NCI-H2196 treated with DMSO at 0.1 percent for 48 hours (cell line): ENCODE results near the gene SLC6A11.

Experiments used
- DNase-seq: peaks from one replicate; lab custom pipeline; 2025; ENCODE audit not compliant: unreplicated experiment; lab: John Stamatoyannopoulos, UW

SLC6A11 gene

DNA sequence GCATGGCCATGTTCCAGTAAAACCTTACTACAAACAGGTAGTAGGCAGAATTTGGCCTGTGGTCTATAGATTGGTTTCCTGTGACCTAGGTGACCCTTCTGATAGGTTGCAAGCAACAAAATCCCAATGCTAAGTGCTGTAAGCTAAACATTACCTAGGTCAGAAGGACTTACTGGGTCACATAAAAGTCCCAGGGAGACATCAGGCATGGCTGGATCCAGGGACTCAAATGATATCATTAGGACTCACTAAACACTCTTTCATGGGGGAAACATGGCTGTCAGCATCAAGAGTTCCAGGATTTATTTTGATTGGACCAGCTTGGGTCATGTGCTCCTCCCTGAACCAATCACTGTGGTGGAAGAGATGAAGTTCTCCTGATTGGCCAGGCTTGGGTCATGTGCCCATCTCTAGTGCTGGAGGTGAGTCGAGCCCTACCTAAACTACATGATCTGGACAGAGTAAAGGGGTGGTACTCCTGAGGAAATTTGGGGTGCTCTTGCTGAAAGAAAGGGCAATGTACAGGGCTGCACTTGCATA, 159.7 kb downstream of the SLC6A11 start:
- DNase-seq: no peak

DNA sequence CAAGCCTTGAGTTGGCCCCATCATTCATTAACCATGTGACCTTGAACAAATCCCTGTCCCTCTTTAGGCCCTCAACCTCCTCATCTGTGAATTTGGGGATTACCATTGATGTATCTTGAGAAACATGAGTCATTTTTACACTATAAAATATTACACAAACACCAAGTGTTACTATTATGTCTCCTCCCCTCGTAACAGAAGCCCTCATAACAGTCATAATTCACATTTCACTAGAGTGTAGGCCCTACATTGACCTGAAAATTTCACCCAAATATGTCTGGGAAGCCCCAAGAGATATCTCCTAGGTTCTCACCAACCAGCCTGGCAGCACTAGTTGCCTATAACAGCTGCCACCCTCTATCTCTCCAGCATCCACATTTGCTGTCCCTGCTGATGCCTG, 160.7 kb downstream of the SLC6A11 start:
- no peak for DNase-seq

DNA sequence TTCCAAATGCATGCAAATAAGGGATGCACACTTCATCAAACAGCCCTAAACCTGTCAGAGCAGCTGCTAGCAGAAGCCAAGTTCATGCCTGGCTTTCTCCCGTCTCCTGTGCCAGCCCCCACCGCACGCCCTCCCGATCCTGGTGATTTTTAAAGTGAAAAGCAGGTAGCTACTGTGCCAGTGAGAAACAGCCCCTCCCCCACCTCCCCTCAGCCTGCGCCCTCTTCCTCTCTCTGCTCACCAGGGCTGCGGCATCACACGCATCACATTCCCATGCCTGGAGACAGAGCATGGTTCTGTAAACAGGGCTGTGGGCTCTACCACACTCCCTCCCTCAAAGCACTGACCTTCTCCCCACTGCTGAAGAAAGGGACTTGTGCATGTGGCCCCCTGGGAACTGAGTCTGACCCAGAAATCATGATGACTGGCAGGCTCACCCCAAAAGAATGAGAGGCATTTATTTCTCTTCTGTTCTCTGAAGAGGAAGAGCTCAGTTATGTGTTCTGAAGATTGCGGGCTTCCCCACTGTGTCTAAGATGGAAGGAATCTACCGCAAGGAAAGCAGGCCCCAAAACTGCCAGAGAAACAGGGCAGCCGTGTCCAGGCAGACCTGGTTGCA, 162.0 kb downstream of the SLC6A11 start:
- no peak for DNase-seq

DNA sequence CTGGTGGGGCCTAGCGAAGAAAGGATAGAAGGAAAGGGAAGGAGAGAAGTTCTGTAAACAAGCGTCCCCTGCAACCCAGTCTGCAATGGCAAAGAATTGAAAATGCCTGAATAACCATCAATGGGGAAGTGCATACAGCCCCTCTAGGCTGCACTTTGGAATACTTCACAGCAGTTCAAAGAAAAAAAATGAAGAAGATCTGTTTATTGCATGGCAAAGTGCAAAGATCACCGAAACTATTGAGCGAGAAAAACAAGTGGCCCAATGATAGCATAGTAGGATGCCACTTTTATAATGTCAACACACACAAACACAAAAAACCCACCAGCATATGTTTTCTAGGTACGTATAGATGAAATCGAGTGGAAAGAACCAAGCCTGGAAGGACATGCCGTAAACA, 162.9 kb downstream of the SLC6A11 start:
- no peak for DNase-seq

DNA sequence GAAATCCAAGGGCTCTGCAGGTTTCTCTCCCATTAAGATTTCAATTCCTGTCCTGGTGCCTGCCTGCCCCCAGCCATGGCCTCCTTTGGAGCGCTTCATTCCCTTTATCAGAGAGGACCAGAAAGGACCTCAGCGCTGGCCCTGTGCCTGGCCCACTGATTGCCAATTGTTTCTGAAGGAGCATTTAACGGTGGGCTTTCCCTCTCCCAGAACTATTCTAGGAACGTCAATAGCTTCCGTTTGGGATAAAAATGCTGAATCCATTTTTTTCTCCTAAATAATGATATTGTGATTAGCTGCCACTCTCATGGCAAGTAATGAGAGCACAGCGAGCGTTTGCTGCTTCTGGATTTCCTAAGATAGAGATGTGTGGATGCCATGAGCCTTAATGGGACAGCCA, 164.3 kb downstream of the SLC6A11 start:
- DNase-seq: no peak

DNA sequence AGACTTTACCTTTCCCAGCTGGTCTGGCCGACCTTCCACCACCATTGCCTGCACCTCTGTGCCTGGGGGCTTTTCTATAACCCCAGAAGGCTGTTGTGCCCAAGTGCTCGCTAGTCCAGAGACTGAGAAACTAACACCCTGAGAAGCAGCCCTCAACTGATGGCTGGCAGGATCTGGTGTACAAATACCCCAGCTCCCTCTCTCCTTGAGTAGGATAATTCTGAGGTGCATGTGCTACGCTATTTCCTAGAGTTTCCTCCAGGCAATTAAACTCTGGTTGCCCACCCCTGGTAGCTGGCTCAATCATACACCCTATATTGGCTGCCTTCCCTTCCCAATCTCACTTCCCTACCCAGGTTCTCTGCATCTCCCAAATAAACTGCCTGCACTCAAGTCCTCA, 165.0 kb downstream of the SLC6A11 start:
- DNase-seq: no peak

DNA sequence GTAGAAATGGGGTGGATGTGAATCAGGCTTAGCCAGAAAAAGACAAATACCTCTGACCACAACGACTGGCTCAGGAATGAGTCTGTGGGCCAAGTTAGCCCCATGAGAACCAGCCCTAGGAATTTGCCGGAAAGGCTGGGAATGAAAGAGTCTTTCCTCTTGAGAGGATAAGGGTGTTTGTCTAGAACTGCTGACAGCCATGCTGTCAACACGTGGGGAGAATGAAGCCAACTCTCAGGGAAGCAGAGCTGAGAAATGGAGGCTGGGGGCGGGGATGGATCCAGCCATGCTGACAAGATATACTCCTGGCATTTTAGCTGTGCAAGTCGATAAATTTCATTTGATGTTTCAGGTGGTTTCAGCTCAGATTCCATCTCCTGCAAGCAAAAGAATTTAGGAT, 165.9 kb downstream of the SLC6A11 start:
- DNase-seq: no peak

DNA sequence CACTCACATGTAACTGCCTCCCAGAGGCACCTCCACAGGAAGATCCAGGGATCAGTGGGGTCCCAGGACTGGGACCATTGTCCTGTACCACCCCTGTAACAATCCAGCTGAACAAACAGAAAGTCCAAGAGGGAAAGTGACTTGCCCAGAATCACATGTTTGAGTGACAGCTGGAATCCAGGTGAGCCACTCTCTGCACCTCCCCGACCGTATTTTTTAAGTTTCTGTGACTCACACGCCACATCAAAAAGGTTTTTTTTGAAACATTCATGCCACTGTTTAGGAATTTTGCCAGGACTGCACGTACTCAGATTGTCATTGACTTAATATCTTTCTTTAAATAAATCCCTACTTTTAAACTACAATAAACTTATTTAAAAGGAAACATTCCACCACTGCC, 166.8 kb downstream of the SLC6A11 start:
- DNase-seq: no peak

DNA sequence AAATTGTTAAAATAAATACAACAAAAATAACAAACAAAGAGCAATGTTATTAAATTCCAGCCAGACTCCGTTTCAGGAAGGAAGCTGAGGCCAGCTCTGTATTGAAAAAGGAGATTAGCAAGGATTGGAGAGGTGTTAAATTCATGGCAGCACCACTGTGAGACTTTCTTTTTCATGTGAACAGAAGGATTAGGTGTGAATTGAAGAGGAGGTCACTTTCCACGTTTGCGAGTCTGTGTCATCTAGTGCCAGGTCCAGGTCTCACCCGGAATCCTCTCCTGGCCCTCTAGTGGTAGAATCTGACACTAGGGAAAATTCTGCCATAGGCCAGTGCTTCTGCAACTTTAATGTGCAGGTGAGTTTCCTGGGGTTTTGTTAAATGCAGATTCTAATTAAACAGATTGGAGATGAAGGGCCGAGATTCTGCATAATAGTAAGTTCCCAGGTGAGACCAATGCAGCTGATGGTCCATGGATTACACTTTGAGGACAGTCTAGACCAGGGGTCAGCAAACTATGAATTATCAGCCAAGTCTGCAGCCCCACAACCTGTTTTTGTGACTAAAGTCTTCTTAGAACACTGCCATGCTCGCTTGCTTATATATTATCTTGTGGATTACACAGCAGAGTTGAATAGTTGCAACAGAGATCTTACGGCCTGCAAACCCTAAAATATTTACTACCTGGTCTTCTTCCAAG, 167.3 kb downstream of the SLC6A11 start:
- no peak for DNase-seq

DNA sequence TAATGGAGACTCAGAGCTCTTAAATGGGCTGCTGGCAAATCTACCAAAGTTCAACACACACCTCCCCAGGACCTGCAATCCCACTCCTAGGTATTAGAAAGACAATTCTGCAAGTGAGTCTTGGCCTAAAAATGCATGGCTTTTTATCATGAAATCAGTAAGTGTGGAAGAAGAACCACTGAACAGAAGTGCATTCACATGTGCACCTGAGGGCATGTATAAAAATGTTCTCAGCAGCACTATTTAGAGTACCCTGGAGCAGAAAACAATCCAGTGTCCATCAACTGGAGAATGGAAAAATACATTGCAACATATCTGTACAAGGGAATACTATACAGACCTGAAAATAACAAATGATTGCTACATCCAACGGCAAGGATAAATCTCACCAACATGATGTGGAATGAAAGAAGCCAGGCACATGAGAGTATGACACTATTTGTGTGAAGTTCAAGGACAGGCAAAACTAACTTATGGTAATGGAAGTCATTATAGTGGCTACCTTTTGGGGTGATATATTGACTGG, 168.4 kb downstream of the SLC6A11 start:
- DNase-seq: no peak

DNA sequence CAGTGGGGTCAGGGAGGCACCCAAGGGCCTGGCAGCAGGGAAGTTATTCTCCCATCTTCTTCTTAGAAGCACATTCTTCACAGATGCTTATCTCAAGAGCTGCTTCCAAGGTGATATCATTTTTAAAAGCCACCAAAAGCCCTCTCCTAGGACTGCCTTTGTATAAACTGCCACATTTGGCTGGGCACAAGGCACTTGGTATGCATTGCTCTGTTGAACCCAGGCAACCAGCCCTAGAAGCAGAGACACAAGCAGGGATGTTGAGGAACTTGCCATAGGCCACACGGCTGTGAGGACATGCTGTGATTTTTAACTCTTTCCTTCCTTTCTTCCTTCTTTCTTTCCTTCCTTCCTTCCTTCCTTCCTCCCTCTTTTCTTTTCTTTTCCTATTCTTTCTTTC, 169.2 kb downstream of the SLC6A11 start:
- DNase-seq: no peak

DNA sequence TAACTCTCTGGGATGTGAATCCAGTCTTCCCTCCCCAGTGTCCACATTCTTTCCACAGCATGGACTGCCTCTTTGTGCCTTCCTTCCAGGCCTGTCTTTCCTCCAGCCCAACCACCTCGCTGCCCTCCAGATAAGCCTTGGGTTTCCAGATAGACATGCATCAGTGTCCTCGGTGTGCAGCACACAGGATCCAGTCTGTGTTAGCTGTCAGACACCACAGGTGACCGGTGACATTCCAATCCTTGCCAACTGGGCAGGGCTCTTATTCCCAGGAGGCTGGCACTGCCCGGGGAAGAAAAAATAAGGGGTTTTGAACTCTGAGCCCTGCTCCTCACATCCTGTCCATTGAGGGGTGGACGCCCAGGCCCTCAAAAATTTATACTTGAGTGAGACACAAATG, 170.6 kb downstream of the SLC6A11 start:
- DNase-seq: no peak

DNA sequence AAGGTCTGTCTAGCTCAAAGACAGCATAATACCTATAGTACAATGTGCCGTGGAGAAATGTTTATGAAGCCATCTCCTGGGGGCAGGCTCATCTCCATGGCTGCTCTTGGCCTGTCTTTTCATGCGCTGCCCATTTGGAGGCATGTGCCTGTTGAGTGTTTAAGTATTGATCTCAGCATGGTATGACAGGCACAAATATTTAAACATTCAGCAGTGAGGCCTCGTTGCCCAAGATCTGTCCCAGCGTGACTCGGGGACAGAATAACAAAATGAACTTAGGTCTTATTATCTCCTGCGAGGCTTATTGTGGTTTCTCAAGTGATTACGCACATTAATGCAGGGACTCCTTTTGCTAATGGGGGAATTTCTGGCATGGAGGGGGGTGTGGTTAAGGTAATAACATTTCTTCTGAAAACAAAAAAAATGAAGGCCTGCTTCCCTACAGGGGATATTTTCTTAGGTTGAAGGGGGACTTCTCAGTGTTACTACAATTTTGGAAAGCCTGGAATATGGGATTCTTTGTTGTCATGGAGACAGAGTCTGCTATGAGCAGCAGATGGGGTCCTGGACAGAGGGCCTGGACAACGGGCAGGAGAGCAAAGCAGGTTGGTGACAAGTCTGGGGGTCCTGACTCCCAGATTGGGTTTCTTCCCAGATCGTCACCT, 172.1 kb downstream of the SLC6A11 start:
- no peak for DNase-seq

DNA sequence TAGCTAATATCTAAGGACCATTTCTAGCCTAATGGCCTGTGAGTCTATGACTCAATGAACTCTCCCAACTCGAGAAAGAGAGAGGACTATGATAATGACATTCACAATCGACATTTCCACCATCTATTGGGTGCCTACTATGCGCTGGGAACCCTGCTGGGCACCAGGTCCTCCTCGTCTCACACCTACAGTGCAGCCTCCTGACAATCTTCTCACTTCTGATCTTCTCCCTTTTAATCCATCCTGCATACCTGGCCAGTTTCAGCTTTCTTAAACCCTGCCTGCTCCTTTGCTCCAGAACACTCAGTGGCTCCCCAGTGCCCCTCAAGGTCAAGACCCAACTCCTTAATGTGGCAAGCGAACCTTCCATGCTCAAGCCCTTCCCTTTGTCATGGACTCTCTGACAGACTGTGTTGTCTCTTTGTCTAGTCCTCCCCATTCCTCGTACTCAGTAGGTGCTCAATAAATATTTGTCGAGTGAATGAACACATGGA, 173.0 kb downstream of the SLC6A11 start:
- DNase-seq: no peak
